ENCODE results near the gene NLRC5. TPM values are rescaled to one million over a fixed set of nuclear protein-coding genes. Genes with fewer than 3 reads are reported as not detected.

Gene NLRC5
- total and polyA plus RNA-seq, 2 donors (not counting 3 experiments of a cell fraction or from before 2014, with no cell fraction given), result 7.4 to 26.3 TPM

DNA sequence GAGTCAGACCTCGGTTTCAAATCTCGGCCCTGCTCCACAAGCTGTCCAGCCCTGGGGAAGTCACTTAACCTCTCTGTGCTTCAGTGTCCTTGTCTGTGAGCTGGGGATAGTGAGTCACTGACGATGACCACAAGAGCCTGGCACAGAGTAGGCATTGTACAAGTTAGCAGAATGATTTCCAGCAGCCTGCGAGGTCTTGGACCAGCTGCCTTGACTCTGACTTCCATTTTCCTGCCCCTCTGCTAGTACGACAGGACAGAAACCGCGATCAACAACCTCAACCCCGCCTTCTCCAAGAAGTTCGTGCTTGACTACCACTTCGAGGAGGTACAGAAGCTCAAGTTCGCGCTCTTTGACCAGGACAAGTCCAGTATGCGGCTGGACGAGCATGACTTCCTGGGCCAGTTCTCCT, 123.7 kb downstream of the NLRC5 start:
- no peak overlapping the region for H3K4me2 ChIP-seq (ENCODE audit: insufficient read depth, low read length)
- no TSS peak for BruUV-seq (replicated peaks)
- intact Hi-C loops (cut with micrococcal nuclease) (no loop called here), dilution Hi-C loops (cut with MboI; ENCODE audit: extremely low pct_ligation_motif_present, low sequenced_read_pairs) (no loop called here)
- H3K36me3 ChIP-seq (ENCODE audit: control insufficient read depth in 2 of 2, extremely low read depth in 1 of 2, insufficient read depth in 2 of 2, low read length in 2 of 2), result peaks cover 14 to 34% of the 10 kb centered on the region in 2 experiments
- H3K4me3 ChIP-seq (replicated peaks in 1 of 3; ENCODE audit: insufficient read depth in 1 of 3, low read depth in 1 of 3, low read length in 3 of 3), result no peak overlapping the region
- H3K9me1 ChIP-seq (replicated peaks; ENCODE audit: control insufficient read depth, extremely low read depth, insufficient read depth, low read length), result no peaks in the 10 kb centered on the region
- DNase-seq (ENCODE audit: low read depth, low spot score) (no peak), FAIRE-seq (no peak)
- H3K27ac ChIP-seq (ENCODE audit: insufficient read depth, low read depth, low read length), result no peak overlapping the region
- no peak overlapping the region for H3K9ac ChIP-seq (replicated peaks; ENCODE audit: extremely low read depth, insufficient read depth, low read length)
- no peaks in the 10 kb centered on the region for H4K20me1 ChIP-seq (replicated peaks; ENCODE audit: control insufficient read depth, extremely low read depth, insufficient read depth, low read length)
- no peak overlapping the region for H2AFZ ChIP-seq (ENCODE audit: low read depth, low read length)
- CTCF ChIA-PET, result interaction anchor here (1.0 to 3.9 kb wide), 3 partner anchors 13 to 20 kb away, joined by 3 to 18 read pairs (median 4); partner anchors contain the start of gene CPNE2
- TF ChIP-seq MAX (IDR thresholded peaks at IDR 0.05; ENCODE audit: insufficient read depth, insufficient read length), result no peak
- no peak for TF ChIP-seq POLR2A (IDR thresholded peaks at IDR 0.05; ENCODE audit: low read depth, low read length)
- TF ChIP-seq MYC (IDR thresholded peaks at IDR 0.05; ENCODE audit: low read depth, low read length), result no peak
- TF ChIP-seq POLR2AphosphoS5 (IDR thresholded peaks at IDR 0.05; ENCODE audit: insufficient read depth, low read depth, low read length), result no peak
- no peak for TF ChIP-seq EZH2 (IDR thresholded peaks at IDR 0.05; ENCODE audit: borderline replicate concordance, low read depth, low read length, severe bottlenecking)
- TF ChIP-seq GATA2 (IDR thresholded peaks at IDR 0.05; ENCODE audit: insufficient read depth, insufficient read length, low read depth, low read length), result no peak
- TF ChIP-seq JUN (IDR thresholded peaks at IDR 0.05; ENCODE audit: borderline replicate concordance, insufficient read depth, insufficient read length, low read depth), result no peak
- TF ChIP-seq CTCF (IDR thresholded peaks at IDR 0.05; ENCODE audit: extremely low read depth in 1 of 2, insufficient read depth in 1 of 2, low read depth in 1 of 2, low read length in 2 of 2), result no peak
- TF ChIP-seq FOS (IDR thresholded peaks at IDR 0.05; ENCODE audit: borderline replicate concordance, insufficient read depth, low read length), result no peak
- POLR2A ChIA-PET, result no interaction called here
- H3K79me2 ChIP-seq (ENCODE audit: control insufficient read depth, insufficient read depth, low read length), result no peaks in the 10 kb centered on the region
- no peaks in the 10 kb centered on the region for H3K27me3 ChIP-seq (ENCODE audit: control insufficient read depth in 2 of 2, insufficient read depth in 2 of 2, low read length in 2 of 2)
- no peaks in the 10 kb centered on the region for H3K9me3 ChIP-seq (replicated peaks; ENCODE audit: control insufficient read depth, insufficient read depth, low read length)
- no peaks in the 10 kb centered on the region for H3K4me1 ChIP-seq (ENCODE audit: control insufficient read depth, extremely low read depth, insufficient read depth, low read length)

Data from endothelial cell of umbilical vein (primary cell).